HepG2 (cell line): ENCODE results near the gene DERL2. TPM values are rescaled to one million over a fixed set of nuclear protein-coding genes. Genes with fewer than 3 reads are reported as not detected.
A peak's percentile ranks its signal among the peaks of the same experiment; 100 is the strongest.

Experiments used
- ATAC-seq: fragments of 200-7000 bp; cut with Tn5 transposase; 3 replicates; pipeline ENCODE4 v1.9.1; 2020; ENCODE audit warnings: mild to moderate bottlenecking, moderate library complexity
- BruUV-seq: library from RNA; stranded (reverse); fragments of 400-500 nt; replicated peaks from 2 replicates; lab custom pipeline; 2021; lab: Mats Ljungman, UMichigan
- CTCF ChIA-PET: fragments of 300-600 bp; formaldehyde crosslinking; extraction: SDS; loops from one replicate; lab custom pipeline; 2021; ENCODE audit warnings: low total read pairs, inconsistent platforms, low intra/inter-chr PET ratio; lab: Yijun Ruan, JAX
- POLR2A ChIA-PET: fragments of 350-600 bp; sonication (Branson Sonifier 250); formaldehyde crosslinking; loops from one replicate; lab custom pipeline; 2020; ENCODE audit warnings: antibody characterized with exemption, inconsistent platforms; lab: Yijun Ruan, JAX
- DNase-seq: peaks from one replicate; pipeline ENCODE4 v3.0.0-alpha.2; 2015; ENCODE audit warnings: low spot score
- FAIRE-seq: peaks from 3 replicates; lab custom pipeline; 2011; peaks lifted over from hg19 to GRCh38; lab: Jason Lieb, UNC
- H2AFZ ChIP-seq: one replicate; pipeline ENCODE4 v1.6.1; 2011; ENCODE audit warnings: low read length, inconsistent platforms
- H3K27ac ChIP-seq: fragments of 300-600 bp; 3 replicates; pipeline ENCODE4 v1.8.0; 2011; ENCODE audit warnings: mixed run types, mild to moderate bottlenecking, mixed read lengths, low read length, inconsistent platforms; ENCODE audit not compliant: insufficient read depth; ENCODE audit errors: extremely low read length
- H3K27me3 ChIP-seq, 2 experiments: fragments of 200-600 bp in 1 of 2; 2 replicates in 1 of 2; 3 replicates in 1 of 2; pipeline versions ENCODE4 v1.6.0 to v1.8.0; 2011; ENCODE audit warnings: low read length in 2 of 2, mild to moderate bottlenecking in 2 of 2, moderate library complexity in 2 of 2, inconsistent platforms in 1 of 2; ENCODE audit not compliant: insufficient read depth in 2 of 2, control insufficient read depth in 1 of 2
- H3K36me3 ChIP-seq, 2 experiments: fragments of 200-600 bp in 1 of 2; replicated peaks in 1 of 2; 2 replicates in 1 of 2; 3 replicates in 1 of 2; pipeline versions ENCODE4 v1.5.1 to v1.8.0; 2011; ENCODE audit warnings: low read length in 2 of 2, inconsistent platforms in 1 of 2; ENCODE audit not compliant: insufficient read depth in 2 of 2, control insufficient read depth in 1 of 2
- H3K4me1 ChIP-seq: 2 replicates; pipeline ENCODE4 v1.5.1; 2012; ENCODE audit warnings: low read length, inconsistent platforms; ENCODE audit not compliant: insufficient read depth
- H3K4me2 ChIP-seq: 2 replicates; pipeline ENCODE4 v1.6.0; 2011; ENCODE audit warnings: low read depth, low read length, inconsistent platforms
- H3K4me3 ChIP-seq, 3 experiments: fragments of 200-600 bp in 1 of 3; sonication (generic), shearing (Covaris generic) in 1 of 3; replicated peaks in 1 of 3; 2 replicates each; pipeline ENCODE4 v1.5.1; 2011 to 2016; ENCODE audit warnings: low read length in 3 of 3, inconsistent platforms in 2 of 3, low read depth in 2 of 3, mild to moderate bottlenecking in 2 of 3, control low read depth in 1 of 3, mixed read lengths in 1 of 3; ENCODE audit not compliant: insufficient read depth in 1 of 3
- H3K79me2 ChIP-seq: one replicate; pipeline ENCODE4 v1.6.1; 2011; ENCODE audit warnings: low read length, inconsistent platforms; ENCODE audit not compliant: insufficient read depth
- H3K9ac ChIP-seq: 2 replicates; pipeline ENCODE4 v1.6.0; 2011; ENCODE audit warnings: mild to moderate bottlenecking, low read depth, low read length, inconsistent platforms; ENCODE audit not compliant: insufficient read depth
- H3K9me3 ChIP-seq: 2 replicates; pipeline ENCODE4 v1.5.1; 2012; ENCODE audit warnings: mild to moderate bottlenecking, low read length
- H4K20me1 ChIP-seq: 2 replicates; pipeline ENCODE4 v1.6.0; 2011; ENCODE audit warnings: inconsistent platforms, mild to moderate bottlenecking, low read length, moderate library complexity; ENCODE audit not compliant: insufficient read depth
- EHMT2 ChIP-seq: fragments of 200-600 bp; sonication (generic); IDR thresholded peaks from 2 replicates; pipeline ENCODE4 v1.7.0; 2017; ENCODE audit warnings: antibody characterized with exemption, low read depth, low read length, borderline replicate concordance
- HNRNPUL1 ChIP-seq: fragments of 200-400 bp; formaldehyde crosslinking; IDR thresholded peaks from 2 replicates; pipeline ENCODE4 v1.6.1; 2017; ENCODE audit warnings: low read depth, mild to moderate bottlenecking, low read length, moderate library complexity
- MAFF ChIP-seq: IDR thresholded peaks from 2 replicates; pipeline ENCODE4 v1.6.1; 2011; ENCODE audit warnings: low read depth, low read length, improper control_type of control experiment
- MAFK ChIP-seq, 2 experiments: IDR thresholded peaks in 1 of 2; conservative IDR thresholded peaks in 1 of 2; 2 replicates each; pipeline ENCODE4 v1.6.1; 2011; ENCODE audit warnings: improper control_type of control experiment in 2 of 2, low read length in 2 of 2
- MIER2 ChIP-seq: IDR thresholded peaks from 2 replicates; pipeline ENCODE4 v1.6.1; 2016; ENCODE audit warnings: missing biosample characterization, missing genetic modification reagents
- NFYC ChIP-seq: IDR thresholded peaks from 2 replicates; pipeline ENCODE4 v1.6.1; 2016; ENCODE audit warnings: missing genetic modification reagents, missing compliant biosample characterization
- NR1H2 ChIP-seq: sonication (generic); formaldehyde crosslinking; IDR thresholded peaks from 2 replicates; pipeline ENCODE4 v1.8.1; 2022; ENCODE audit warnings: low read depth, missing genetic modification reagents, borderline replicate concordance
- ZBTB7B ChIP-seq: sonication (generic); formaldehyde crosslinking; IDR thresholded peaks from 2 replicates; pipeline ENCODE4 v1.4.0; 2020; ENCODE audit warnings: missing genetic modification reagents
- ZNF549 ChIP-seq: sonication (generic); formaldehyde crosslinking; IDR thresholded peaks from 2 replicates; pipeline ENCODE4 v1.5.0; 2020; ENCODE audit warnings: missing genetic modification reagents
- ZNF607 ChIP-seq: sonication (generic); formaldehyde crosslinking; IDR thresholded peaks from 2 replicates; pipeline ENCODE4 v1.5.1; 2020; ENCODE audit warnings: missing genetic modification reagents, mild to moderate bottlenecking, borderline replicate concordance
- ZNF614 ChIP-seq: IDR thresholded peaks from 2 replicates; pipeline ENCODE4 v1.6.1; 2018; ENCODE audit warnings: missing biosample characterization, missing genetic modification reagents, inconsistent platforms, borderline replicate concordance
- ZNF672 ChIP-seq: sonication (generic); formaldehyde crosslinking; IDR thresholded peaks from 2 replicates; pipeline ENCODE4 v1.8.1; 2022; ENCODE audit warnings: missing genetic modification reagents
- ZNF839 ChIP-seq: sonication (generic); formaldehyde crosslinking; IDR thresholded peaks from 2 replicates; pipeline ENCODE4 v1.4.0; 2020; ENCODE audit warnings: missing genetic modification reagents, mild to moderate bottlenecking, borderline replicate concordance
- WGBS: methylation state at CpG from one replicate; pipeline ENCODE4 v1.1.6; 2017; ENCODE audit warnings: low lambda C conversion rate; 5-methylcytosine and 5-hydroxymethylcytosine counted together
- in situ Hi-C: cut with HindIII; loops from 2 replicates; pipeline ENCODE4 v1.10.0; 2017; ENCODE audit warnings: low pct_unique_long_range_greater_than_20kb; ENCODE audit not compliant: extremely low pct_ligation_motif_present
- intact Hi-C: fragments of 100-400 bp; cut with micrococcal nuclease; formaldehyde crosslinking; loops from one replicate; pipeline ENCODE4 v1.10.0; 2022; ENCODE audit not compliant: unreplicated experiment
- polyA plus RNA-seq, 8 experiments: library from polyadenylated mRNA; depleted of rRNA in 3 of 8; stranded (reverse) in 7 of 8; unstranded in 1 of 8; fragments of >200 nt; fragmentation: Illumina TruSeq in 4 of 8; extraction: Trizol in 4 of 8; gene quantifications; 2 replicates each; pipeline versions ENCODE4 v1.2.1 to v1.2.3, GENCODE V29; 2011 to 2016; ENCODE audit warnings: low read depth in 4 of 8, missing spikeins in 1 of 8, mixed read lengths in 1 of 8; ENCODE audit not compliant: insufficient read depth in 1 of 8
- total RNA-seq, 5 experiments: library from RNA; depleted of rRNA; stranded (reverse); fragments of >200 nt; fragmentation: Illumina TruSeq; extraction: Trizol; gene quantifications; 2 replicates each; pipeline ENCODE4 v1.2.3, GENCODE V29; 2016; ENCODE audit warnings: low read depth in 1 of 5
- TF ChIP-seq, protein P1 (sequence below): sonication (generic); formaldehyde crosslinking; IDR thresholded peaks from 2 replicates; pipeline ENCODE4 v1.5.1; 2020; ENCODE audit warnings: mild to moderate bottlenecking, missing genetic modification reagents, borderline replicate concordance

The DERL2 gene
- total and polyA plus RNA-seq, 2 of the 13 experiments (the other 11 are each of a cell fraction or from before 2014, with no cell fraction given), result 59.3 to 65.2 TPM

DNA sequence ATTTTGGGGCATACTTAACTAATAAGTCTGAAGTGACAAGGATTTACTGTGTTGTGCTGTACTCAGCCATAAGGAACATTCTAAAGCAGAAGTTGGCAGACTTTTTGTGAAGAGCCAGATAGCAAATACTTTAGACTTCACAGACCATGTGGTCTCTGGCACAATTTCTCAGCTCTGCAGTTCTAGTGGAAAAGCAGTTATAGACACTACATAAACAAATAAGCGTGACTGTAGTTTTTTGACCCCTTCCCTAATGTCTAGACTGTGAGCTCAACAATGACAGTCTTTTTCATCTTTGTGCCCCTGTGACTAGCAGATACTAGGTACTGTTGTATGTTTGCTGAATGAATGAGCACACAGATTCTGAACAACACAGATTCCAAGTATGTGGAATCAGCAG, 61.1 kb downstream of the DERL2 start:
- Histone ChIP-seq H3K4me3 (no peak overlapping the region), H3K36me3 (peaks cover 26 to 65% of the 10 kb centered on the region in 2 experiments)
- TF ChIP-seq ZNF839 (CRISPR knock-in tag) (no peak), MIER2 (no peak), ZNF607 (CRISPR knock-in tag) (no peak)
- TF ChIP-seq, all 625 proteins: peak for 0
- ATAC-seq (no peak), FAIRE-seq (no peak), DNase-seq (no peak)
- H3K27ac ChIP-seq, result no peak overlapping the region
- H4K20me1 ChIP-seq, result no peaks in the 10 kb centered on the region; the same call in 1 of the 2 replicates
- peaks cover 25% of the 10 kb centered on the region for H3K4me1 ChIP-seq
- intact Hi-C loops, result no loop called here
- H2AFZ ChIP-seq, result no peak overlapping the region
- H3K4me2 ChIP-seq, result no peak overlapping the region
- no peaks in the 10 kb centered on the region; a peak in 1 of 5 replicates for H3K27me3 ChIP-seq
- no peaks in the 10 kb centered on the region for H3K9me3 ChIP-seq
- whole genome bisulfite sequencing, result 100% methylated on average over 1 of the region's 1 CpG
- no peak overlapping the region for H3K9ac ChIP-seq
- in situ Hi-C loops, result no loop called here
- no TSS peak for BruUV-seq
- CTCF ChIA-PET, result no interaction called here
- POLR2A ChIA-PET, result interaction anchor here (1.2 kb wide), 1 partner anchor 14 kb away, joined by 3 read pairs; the partner anchor contains the start of gene C1QBP
- H3K79me2 ChIP-seq, result peaks cover 32% of the 10 kb centered on the region

DNA sequence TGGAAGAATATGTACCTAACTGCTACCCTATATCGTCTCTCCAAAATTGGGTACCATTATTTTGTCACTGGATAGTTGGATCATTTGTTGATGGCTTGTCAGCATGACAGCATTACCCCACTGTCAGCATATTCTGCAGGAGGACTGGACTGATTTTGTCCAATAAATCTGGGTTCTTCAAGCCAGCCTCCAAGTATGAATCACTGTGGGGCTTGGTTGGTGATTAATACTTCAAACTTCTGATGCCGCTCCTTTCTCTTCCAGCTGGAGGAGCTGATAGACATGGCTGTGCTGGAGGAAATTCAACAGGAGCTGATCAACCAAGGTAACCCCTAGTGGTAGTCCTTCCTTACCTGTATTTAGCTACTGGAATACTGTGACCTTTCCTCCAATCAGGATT, 63.5 kb downstream of the DERL2 start:
- no peak overlapping the region for H3K9ac ChIP-seq
- in situ Hi-C loops, result no loop called here
- H3K36me3 ChIP-seq, result peaks cover 18 to 42% of the 10 kb centered on the region in 2 experiments
- ATAC-seq (no peak), FAIRE-seq (no peak), DNase-seq (peak; percentile 9)
- no peak overlapping the region for H3K4me3 ChIP-seq
- no TSS peak for BruUV-seq
- intact Hi-C loops, result no loop called here
- H3K9me3 ChIP-seq, result no peaks in the 10 kb centered on the region
- no peak overlapping the region for H3K27ac ChIP-seq
- 100% methylated on average over 2 of the region's 2 CpGs for WGBS
- CTCF ChIA-PET, result no interaction called here
- H3K79me2 ChIP-seq, result peaks cover 50% of the 10 kb centered on the region
- POLR2A ChIA-PET, result interaction anchor here (1.4 kb wide), 1 partner anchor 17 kb away, joined by 5 read pairs; the partner anchor contains the start of gene C1QBP
- H3K4me1 ChIP-seq, result peaks cover 33% of the 10 kb centered on the region
- H3K4me2 ChIP-seq, result no peak overlapping the region
- H2AFZ ChIP-seq, result no peak overlapping the region
- no peaks in the 10 kb centered on the region; a peak in 1 of 5 replicates for H3K27me3 ChIP-seq
- H4K20me1 ChIP-seq, result no peaks in the 10 kb centered on the region; the same call in 1 of the 2 replicates
- TF ChIP-seq HNRNPUL1, result no peak
- TF ChIP-seq MAFK (conservative IDR thresholded peaks at IDR 0.05 in 1 of 2, IDR thresholded peaks at IDR 0.05 in 1 of 2; ENCODE audit: low read length in 2 of 2), result peak; percentile 60 to 81
- no peak for TF ChIP-seq ZNF549 (CRISPR knock-in tag)
- TF ChIP-seq ZNF614 (CRISPR knock-in tag), result no peak
- TF ChIP-seq NR1H2 (CRISPR knock-in tag), result no peak
- no peak for TF ChIP-seq ZBTB7B (CRISPR knock-in tag)
- TF ChIP-seq, protein P1, sequence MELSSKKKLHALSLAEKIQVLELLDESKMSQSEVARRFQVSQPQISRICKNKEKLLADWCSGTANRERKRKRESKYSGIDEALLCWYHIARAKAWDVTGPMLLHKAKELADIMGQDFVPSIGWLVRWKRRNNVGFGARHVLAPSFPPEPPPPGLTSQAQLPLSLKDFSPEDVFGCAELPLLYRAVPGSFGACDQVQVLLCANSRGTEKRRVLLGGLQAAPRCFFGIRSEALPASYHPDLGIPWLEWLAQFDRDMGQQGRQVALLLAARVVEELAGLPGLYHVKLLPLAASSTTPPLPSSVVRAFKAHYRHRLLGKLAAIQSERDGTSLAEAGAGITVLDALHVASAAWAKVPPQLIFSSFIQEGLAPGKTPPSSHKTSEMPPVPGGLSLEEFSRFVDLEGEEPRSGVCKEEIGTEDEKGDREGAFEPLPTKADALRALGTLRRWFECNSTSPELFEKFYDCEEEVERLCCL (CRISPR knock-in tag), result no peak
- no peak for TF ChIP-seq ZNF672 (CRISPR knock-in tag)
- TF ChIP-seq EHMT2, result no peak
- peak; percentile 54; the same call in 1 of the 2 replicates for TF ChIP-seq MAFF
- no peak for TF ChIP-seq NFYC (CRISPR knock-in tag)
